ENCODE measurements around the gene PGR.
"Not testable (repeated sequence)": the region's sequence is repeated elsewhere in the genome, so short reads cannot be mapped to it uniquely, and the experiment has no call there.

The PGR gene

DNA sequence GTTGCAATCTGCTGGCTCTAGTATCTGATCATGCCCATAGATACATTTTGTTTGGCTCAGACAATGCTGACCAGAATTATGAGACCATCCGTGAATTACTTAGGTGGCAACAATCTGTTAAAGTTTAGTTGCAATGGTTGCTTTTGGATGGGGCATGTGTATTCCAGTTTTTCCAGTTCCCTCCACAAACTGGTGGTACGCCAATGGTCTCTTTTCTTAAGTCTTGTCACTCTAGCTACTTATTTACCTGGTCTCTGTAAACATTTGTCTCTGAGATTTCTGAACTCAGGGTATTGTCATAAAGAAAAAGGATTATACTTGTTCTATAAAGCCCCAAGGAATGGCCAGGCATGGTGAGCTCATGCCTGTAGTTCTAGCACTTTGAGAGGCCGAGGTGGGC is 65.9 kb downstream of the PGR start:
- DNase-seq, result no peak

DNA sequence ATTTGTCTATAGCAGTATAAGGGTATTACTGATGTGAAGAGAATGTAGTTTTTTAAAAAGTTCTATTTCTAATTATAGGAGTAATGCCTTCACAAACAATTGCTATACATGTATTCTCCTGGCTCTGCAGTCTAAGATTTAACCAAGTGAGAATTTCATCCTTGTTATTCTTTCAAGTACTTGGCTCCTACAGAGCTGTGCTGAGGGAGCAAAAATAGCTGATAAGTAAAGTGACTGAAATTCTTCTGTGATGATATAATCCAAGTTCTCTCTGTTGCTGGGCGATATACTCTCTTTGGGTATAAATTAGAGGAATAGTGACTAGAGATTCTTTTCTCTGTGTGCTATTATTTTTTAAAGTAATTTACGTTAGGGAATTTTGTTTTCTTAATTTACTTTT is 68.0 kb downstream of the PGR start:
- DNase-seq, result no peak

DNA sequence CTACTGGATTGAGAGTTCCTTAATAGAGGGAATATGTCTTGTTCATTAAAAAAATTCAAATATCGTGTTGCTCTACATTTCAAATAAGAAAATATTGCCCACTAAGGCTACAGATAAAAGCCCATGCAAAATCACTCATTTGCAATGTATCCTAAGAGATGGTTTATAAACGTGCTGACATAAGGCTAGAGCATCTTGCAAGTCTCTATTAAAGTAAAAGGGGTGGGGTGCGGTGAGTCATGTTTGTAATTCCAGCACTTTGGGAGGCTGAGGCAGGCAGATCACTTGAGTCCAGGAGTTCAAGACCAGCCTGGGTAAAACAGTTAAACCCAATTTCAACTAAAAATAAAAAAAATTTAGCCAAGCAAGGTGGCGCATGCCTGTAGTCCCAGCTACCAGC is 70.3 kb downstream of the PGR start:
- no peak for DNase-seq

DNA sequence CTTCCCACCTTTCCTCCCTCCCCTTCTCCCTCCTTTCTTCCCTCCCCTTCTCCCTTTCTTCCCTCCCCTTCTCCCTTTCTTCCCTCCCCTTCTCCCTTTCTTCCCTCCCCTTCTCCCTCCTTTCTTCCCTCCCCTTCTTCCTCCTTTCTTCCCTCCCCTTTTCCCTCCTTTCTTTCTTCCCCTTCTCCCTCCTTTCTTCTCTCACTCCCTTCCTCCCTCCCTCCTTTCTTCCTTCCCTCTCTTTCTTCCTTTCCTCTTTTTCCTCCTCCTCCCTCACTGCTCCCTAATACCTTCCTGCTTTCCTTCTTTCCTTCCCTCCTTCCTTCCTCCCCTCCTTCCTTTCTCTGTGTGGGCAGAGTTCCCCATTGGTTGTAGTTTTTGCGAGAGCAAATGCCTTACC is 76.1 kb downstream of the PGR start:
- no peak for DNase-seq

DNA sequence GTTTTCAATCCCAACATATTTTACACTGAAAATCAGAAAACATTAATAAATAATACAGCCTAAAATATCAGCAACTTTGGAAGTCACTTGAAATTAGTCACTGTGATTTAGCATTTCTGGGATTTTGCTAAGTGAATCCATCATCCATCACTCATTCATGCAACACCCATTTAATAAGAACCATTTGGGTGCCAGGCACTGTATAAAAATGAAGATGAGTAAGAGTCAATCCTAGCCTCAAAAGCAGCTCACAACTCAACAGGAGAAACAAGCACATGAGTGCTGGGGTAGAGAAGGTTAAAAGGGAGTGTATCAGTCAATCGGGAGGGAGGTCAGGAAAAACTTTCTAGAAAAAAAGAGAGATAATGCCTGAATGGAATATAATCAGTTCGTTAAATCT is 77.9 kb downstream of the PGR start:
- no peak for DNase-seq

DNA sequence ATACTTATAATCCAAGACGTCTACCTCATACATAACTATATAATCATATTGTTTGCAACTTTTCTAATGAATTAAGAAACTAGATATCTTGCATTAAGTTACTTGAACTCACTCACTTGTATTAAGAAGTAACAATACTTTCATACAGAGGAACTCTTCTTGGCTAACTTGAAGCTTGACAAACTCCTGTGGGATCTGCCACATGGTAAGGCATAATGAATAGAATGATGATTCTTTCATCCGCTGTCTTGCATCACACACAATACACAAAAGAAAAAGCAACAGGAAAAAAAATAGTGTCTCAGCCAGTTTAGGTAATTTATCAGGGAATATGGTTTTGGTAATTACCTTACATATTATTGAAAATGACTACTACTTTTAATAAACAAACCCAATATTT is 79.8 kb downstream of the PGR start:
- DNase-seq, result no peak

DNA sequence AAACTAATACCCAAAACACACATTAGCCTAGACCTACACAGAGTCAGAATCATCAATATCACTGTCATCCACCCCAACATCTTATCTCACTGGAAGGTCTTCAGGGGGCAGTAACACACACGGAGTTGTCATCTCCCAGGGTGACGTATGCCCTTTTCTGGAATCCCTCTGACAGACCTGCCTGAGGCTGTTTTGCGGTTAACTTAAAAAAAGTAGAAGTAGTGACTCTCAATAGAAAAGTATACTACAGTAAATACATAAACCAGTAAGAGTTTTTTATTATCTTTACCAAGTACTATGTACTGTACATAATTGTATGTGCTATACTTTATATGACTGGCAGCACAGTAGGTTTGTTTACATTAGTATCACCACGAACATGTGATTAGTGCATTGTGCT is 80.5 kb downstream of the PGR start:
- no peak for DNase-seq

DNA sequence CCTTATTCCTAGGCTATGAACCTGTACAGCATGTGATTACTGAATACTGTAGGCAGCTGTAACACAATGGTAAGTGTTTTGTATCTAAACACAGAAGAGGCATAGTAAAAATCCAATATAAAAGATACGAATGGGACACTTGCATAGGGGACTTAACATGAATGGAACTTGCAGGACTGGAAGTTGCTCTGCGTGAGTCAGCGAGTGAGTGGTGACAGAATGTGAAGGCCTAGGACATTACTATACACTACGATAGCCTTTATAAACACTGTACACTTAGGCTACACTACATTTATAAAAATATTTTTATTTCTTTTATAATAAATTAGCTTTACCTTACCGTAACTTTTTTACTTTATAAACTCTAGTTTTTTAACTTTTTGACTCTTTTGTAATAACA is 81.1 kb downstream of the PGR start:
- DNase-seq, result no peak

DNA sequence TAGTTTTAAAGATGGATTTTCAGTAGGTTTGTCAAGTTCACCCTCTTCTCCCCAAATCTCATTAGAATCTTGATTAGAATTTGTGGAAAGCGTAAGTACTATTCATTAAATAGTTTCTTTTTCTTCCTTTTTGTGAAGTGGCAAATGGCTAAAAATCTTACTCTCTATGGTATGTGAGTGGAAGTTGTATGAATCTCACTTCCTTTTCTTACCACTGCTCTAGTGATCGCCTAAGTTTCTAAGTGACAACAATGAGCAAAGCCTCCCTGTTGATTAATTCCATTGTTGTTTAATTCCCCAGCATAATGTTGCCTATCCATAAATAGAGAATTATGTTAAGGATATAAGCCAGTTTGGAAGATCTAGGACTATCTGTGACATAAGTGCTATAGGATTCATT is 82.7 kb downstream of the PGR start:
- no peak for DNase-seq

DNA sequence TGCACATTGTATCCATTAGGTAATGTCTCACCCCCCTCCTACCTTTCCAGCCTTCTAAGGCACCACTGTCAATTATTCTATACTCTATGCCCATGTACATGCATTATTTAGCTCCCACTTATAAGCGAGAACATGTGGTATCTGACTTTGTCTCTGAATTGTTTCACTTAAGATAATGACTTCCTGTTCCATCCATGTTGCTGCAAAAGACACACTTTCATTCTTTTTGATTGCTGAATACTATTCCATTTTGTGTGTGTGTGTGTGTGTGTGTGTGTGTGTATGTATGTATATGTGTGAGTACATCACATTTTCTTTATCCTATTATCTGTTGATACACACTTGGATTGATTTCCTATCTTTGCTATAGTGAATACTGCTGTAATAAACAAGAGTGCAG is 84.2 kb downstream of the PGR start:
- DNase-seq, result no peak

DNA sequence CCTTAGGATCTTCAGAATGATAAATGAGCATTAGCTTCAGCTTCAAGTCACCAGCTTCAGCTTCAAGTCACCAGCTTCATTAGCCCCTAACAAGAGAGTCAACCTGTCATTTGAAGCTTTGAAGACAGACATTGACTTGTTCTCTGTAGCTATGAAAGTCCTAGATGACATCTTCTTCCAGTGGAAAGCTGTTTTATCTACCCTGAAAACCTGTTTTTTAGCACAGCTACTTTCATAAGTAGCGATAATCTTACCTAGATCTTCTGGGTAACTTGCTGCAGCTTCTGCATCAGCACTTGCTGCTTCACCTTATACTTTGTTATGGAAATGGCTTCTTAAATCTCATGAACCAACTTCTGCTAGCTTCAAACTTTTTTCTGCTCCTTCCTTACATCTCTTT is 85.7 kb downstream of the PGR start:
- no peak for DNase-seq

DNA sequence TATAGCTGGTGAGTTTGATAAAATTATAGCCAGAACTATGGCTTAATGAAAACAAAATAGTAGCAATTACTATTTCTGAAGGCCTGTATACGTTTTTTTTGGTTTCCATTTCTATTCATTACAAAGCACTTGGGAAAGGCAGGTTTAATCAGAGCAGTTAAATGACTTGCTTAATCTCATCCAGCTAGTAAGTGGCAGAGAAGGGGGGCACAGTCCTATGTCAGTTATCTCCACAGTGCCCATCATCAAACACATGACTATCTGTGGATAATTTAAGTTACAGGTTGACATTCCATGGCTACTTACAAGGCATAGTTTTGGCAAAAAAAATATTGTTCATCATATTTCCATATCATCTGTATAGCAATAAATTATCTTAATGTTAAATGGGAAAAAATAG is 93.7 kb downstream of the PGR start:
- no peak for DNase-seq

DNA sequence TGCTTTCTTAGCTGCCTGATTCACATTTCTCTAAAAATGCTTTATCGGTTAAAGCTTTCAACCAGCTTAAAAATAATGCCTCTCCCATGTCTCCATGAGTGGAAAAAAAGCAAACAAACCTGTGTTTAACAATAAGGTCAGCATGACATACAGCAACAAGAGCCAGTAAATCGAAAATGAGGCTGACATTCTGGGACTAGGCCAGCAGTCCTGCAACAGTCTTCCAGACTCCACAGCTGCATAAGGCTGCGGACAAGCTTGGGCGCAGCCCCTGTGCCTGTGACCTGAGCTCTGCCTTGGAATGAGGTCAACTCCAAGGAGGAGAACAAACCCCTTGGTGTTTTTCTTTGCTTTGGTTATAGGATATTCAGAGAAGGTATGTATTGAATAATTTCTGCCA is 95.5 kb downstream of the PGR start:
- no peak for DNase-seq

DNA sequence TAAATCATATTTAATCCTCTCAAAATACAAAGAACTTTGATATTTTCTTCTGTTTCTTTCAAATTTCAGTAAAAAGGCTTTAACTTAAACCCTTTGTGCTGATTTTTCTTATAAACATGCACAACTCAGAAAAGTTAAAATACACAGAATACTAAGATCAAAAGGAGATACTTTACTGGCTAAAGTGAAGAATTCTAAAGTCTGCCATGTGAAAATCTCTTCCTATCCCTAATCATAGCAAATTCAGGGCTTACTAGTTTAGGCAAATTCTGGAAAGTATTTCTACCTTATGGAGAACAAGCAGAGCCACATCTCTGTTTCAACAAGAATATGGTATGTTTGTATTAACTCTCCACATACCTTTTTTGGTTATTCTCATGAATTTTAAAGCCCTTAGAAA is 96.6 kb downstream of the PGR start:
- DNase-seq, result no peak

DNA sequence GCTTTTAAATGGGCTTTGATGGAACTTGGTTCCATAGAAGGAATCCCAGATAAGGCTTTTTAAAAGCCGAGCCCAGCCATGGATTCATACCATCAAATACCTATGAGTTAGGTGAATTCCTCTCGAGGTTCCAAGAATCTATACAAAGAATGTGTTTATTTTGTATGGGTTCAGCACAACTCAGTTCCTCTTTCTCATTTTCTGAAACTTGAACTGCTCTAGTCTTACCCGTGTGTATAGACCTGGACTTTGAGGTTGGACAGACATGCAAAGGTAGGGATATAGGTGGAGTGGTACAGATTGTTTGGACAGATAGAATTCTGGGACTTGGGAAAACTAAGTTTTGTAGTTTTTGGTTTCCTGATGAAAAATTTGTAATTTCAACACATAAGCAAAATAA is 97.9 kb downstream of the PGR start:
- DNase-seq, result no peak

DNA sequence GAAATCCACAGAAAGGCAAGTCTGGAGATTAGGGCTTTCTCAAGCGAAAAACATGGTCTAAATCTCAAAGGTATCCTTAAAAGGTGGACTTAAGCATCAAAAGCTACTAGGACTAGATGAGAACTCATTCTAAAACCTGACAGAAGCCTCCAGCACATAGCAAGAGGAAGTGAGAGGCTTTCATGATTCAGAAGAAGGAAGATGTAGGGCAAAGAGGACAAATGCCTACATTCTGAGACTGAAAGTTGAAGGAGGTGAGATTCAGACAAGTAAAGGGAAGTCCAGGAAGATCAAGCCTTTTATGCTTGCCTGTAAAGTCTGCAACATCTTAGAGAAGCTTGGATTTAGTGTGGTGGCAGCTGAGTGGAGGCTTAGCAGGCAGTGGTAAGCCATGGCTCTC is 98.9 kb downstream of the PGR start:
- DNase-seq, result no peak

DNA sequence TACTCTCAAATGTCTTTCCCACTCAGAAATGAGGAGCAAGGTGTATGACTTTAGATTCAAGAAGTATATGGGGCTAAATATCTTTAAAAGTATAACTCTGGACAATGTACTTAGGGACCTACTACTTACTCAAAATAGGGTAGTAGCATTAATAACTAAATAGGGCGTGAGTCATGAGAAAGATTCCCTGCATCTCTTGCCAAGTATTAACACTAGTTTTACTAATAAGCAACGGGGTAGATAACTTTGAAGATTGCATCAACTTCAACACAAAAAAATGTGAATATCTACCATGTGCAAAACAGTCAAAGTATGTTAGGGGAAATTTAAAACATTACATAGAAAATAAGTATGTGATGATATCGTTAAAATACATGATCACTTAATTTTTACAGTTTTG is 99.6 kb downstream of the PGR start:
- DNase-seq, result no peak

DNA sequence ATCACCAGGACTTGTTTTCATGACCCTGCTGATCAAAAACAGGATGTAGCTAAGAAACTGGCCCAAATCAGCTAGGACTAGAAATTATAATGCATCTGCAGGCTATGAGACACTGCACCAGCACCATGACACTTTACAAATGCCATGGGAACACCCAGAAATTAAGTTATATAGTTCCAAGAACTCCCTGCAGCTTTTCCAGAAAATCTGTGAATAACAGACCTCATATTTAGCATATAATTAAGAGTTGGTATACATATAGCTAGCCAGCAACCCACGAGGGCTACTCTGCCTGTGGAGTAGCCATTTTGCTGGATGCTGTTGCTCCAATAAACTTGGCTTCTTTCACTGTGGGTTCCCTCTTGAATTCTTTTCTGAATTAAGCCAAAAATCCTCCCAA is 101.0 kb downstream of the PGR start:
- no peak for DNase-seq

DNA sequence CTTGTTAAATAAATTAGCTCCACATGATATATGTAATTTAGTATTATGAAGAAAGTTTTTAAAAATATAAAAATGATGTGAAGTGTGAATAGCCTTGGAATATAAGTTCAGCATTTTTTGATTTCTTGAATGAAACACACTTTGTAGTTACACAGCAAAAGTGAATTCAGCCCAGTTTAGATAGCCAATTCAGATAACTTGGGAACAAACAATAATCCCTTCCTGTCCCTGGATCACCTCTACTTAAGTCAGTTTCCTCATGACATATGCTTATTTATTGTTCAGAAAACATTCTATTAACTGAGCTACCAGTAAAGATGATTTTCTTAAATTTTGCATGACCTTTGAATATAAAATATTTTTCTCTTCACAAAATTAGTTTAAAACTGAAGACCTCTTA is 107.4 kb downstream of the PGR start:
- no peak for DNase-seq

DNA sequence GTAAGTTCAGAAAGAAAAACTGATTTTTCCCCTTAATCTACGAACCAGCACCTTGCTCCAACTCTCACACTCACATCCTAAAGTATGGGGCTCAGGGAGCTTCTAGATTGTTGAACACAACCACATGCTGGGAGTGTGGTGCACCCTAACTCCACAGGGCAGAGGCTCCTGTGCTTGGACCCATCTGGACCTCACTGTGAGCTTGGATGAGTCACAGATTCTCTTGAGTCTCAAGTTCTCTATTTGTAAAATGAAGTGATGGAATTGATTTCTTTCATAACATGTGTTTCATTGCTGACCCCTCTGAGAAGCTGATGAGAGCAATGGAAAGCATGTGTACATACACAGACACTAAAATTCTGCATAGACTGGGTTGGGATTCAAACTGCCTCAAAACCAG is 109.7 kb downstream of the PGR start:
- DNase-seq, result no peak

DNA sequence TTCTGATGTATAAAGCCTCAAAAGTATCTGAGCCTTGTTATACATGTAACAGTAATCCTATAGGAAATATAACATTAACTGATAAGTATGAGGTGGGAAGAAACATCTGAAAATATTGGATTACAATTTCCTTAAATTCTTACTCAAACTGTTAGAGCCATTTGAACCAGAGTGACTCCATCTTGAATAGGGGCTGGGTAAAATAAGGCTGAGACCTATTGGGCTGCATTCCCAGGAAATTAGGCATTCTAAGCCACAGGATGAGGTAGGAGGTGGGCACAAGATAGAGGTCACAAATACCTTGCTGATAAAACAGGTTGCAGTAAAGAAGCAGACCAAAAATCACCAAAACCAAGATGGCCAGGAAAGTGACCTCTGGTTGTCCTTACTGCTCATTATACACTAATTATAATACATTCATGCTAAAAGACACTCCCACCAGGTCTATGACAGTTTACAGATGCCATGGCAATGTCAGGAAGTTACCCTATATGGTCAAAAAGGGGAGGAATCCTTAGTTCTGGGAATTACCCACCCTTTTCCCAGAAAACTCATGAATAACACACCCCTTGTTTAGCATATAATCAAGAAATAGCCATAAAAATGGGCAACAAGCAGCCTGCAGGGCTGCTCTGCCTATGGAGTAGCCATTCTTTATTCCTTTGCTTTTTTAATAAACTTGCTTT is 114.9 kb downstream of the PGR start:
- no peak for DNase-seq

DNA sequence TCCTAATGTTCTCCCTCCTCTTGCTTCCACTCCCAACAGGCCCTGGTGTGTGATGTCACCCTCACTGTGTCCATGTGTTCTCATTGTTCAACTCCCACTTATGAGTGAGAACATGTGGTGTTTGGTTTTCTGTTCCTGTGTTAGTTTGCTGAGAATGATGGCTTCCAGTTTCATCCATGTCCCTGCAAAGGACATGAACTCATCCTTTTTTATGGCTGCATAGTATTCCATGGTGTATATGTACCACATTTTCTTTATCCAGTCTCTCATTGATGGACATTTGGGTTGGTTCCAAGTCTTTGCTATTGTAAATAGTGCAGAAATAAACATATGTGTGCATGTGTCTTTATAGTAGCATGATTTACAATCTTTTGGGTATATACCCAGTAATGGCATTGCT is 115.9 kb downstream of the PGR start:
- not testable (repeated sequence) for DNase-seq

DNA sequence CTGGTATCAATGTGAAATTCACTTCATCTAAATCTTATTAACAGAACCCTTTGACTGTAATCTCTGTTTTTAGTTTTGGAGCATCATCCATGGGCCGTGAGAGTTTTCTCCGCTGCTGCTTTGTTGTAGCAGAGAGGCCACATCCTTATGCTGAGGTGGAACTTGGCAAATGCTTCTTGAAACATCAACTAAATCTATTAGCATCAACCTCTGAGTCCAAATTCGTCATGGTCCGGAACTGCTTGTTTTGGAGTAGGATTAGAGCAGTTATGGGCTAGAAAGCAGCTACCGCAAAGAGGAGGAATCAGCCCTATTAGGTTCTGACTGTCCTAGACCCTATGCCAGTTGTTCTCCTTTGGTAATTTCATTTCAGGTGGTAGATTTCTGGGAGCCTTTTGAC is 117.7 kb downstream of the PGR start:
- no peak for DNase-seq

DNA sequence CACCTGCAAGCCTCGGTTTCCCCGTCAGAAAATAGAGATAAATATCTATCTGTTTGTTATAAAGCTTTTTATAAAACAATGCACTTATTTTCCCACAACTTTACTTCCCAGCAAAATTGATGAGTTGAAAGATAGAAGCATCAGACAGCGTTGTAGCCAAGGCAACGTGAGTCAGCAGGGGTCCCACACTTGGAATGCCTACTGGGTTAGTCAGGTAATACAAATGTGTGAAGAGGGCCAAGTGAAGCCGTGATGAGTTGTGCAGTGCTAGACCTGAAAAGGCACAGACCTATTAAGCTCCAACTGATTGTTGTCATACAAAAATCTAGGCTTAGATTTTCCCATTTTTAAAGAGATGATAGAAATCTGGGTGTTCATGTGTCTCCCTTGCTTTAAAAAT is 118.7 kb downstream of the PGR start:
- no peak for DNase-seq

DNA sequence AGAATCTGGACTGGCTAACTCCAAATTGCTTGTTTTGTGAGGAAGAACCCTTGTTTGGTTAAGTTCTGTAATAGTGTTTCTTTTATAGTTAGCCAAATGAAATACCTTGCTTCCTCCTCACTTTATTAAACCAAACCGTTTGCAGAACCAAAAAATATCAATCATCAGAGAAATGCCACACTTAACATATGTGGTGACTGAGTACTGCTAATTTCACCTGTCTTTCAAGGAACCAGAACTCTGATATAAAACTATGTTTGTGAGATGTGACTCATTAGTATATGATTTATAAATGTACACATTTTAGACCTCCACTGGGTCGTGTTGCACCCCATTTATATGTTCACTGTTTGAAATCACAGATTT is 119.9 kb downstream of the PGR start:
- DNase-seq, result no peak
